Stimulated activated CD4-positive, alpha-beta T cell treated with anti-CD3 and anti-CD28 coated beads, Interleukin-4, amount 100 ng/mL, for 1 hour (primary cell): ENCODE measurements around the gene GPC6.
A peak's percentile ranks its signal among the peaks of the same experiment; 100 is the strongest.

Experiments used
- DNase-seq: peaks from one replicate; pipeline ENCODE4 v3.0.0-alpha.2; 2020

The GPC6 gene

GRCh38 chr13:94344126-94344818 is 1117.7 kb downstream of the GPC6 start:
- no peak for DNase-seq

GRCh38 chr13:94345374-94346195 is 1119.0 kb downstream of the GPC6 start:
- DNase-seq, result no peak

GRCh38 chr13:94346261-94347019 is 1119.8 kb downstream of the GPC6 start:
- DNase-seq, result peak; percentile 26

GRCh38 chr13:94351292-94351990 is 1124.8 kb downstream of the GPC6 start:
- no peak for DNase-seq

DNA sequence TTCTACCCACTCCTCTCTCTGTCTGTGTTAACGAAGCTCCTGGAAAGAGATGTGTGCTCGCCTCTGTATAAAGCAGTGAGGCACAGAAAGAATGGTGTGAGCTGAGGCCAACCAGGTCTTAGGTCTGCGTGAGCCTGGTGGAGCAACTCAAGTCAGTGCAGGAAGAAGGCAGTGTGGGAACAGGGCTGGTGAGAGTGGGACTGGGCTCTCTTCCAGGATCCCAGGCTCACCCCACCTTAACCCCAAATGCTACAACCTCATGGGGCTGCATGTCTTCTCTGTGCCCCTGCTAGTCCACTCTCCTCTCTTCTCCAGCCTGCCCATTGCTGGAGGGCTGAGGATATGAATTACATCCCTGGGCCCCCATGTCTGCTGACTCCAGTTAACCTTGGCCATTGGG is 1125.5 kb downstream of the GPC6 start:
- DNase-seq, result no peak

DNA sequence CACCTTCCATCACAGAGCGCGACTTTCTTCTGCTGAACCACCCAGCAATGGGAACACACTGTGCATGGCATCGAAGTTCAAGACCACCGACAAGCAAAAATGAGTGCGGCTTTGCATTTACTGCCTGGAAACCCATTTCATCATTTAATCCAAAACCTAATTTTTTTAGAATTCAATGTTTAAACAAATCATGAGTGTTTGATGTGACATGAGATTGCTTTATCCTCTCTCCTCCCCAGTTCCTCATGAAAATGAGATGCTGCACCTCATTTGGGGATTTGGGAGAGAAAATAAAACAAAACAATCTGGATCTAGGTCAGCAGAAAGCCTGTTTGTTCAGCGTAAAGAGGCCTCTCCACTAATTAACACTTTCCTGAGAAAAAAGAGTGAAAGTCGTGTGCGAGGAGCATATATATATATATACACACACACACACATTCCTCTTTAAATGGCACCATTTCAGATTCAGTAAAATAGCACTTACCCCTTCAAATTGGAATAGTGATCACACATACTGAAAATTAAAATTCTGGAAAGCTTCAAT is 1126.6 kb downstream of the GPC6 start:
- no peak for DNase-seq

GRCh38 chr13:94359875-94360274 is 1133.3 kb downstream of the GPC6 start:
- DNase-seq, result no peak

DNA sequence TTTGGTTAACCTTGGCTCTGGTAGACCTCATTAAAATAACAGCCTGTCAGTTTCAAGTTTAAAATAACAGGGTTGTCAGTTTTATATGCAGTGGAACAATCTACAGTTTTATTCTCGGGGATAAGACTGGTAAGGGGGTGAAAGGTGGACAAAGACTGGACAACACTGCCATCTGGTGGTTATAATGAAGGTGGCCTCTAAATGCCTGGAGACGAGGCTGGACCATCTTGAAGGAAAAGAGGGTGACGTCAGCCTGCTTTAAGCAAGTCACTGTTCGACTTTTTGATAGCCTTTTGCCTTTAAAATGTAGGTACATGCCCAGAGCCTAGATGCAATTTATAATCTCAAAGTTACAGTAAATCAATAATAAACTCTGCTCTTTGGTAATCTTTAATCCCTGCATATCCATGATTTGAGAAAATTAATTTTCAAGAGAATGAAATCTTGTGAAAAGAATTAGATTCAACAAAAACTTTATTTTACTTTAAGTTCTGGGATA is 1135.9 kb downstream of the GPC6 start:
- peak; percentile 47 for DNase-seq

GRCh38 chr13:94366677-94367076 is 1140.1 kb downstream of the GPC6 start:
- DNase-seq, result no peak

GRCh38 chr13:94369972-94370436 is 1143.4 kb downstream of the GPC6 start:
- DNase-seq, result no peak

- DNase-seq, result no peak
Observed at GRCh38 chr13:94371855-94372254, 1145.2 kb downstream of the GPC6 start.

DNA sequence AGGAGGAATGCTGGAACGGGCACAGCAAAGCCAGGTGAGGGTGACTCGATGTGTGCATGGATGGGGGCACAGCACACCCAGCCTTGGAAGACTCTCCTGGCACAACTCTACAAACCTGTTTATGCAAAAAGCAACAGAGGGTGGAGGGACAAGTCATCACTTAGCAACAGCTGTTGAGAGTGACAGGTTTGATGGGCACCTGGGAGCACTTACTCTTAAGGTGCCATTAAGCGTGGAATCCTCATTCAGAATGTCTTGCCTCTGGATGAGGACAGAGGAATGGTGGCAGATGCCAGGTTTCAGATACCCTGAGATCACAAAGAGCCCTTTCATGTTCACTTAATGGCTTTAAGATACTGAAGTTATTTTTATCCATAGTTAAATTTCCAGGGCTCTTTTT is 1155.9 kb downstream of the GPC6 start:
- DNase-seq, result no peak

GRCh38 chr13:94382960-94383359 is 1156.4 kb downstream of the GPC6 start:
- DNase-seq, result no peak

- DNase-seq, result no peak
Observed at GRCh38 chr13:94384231-94384905, 1157.8 kb downstream of the GPC6 start.

DNA sequence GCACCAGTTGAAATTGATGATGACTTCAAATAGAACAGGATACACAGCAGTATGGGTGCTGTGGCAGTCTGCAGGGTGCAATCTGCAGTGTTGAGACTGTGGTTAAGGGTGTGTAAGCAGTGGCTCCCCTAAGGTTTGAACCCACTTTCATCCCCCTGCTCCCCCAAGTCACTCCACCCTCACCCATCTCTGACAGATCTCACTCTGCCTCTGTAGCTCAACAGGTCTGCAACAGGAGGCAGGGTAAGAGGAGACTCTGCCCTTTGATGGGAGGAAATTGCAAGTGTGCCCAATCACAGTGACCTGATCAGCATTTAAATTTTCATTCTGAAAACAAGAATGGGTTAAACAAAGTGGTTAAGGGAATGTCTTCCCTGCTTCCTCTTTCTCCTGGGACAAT is 1160.4 kb downstream of the GPC6 start:
- DNase-seq, result no peak

- DNase-seq, result no peak
Observed at GRCh38 chr13:94389604-94390351, 1163.2 kb downstream of the GPC6 start.

DNA sequence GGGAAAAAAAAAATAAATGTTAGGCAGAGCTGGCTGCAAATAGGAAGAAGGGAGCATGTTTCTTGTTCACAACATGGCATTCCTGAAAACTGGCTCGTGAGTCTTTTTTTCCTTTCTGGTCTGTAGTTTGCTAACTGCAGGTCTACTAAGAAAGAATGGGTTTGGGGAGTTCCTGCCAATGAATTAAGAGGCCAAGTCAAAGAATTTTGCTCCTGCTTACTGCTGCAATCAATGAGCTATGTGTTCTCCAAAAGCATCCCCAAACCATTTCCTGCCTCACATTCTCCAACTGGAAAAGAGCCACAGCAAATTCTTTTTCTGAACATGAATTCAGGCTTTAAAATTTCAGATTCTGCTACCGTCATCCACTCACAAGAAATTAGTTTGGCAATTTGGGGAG is 1164.3 kb downstream of the GPC6 start:
- no peak for DNase-seq

DNA sequence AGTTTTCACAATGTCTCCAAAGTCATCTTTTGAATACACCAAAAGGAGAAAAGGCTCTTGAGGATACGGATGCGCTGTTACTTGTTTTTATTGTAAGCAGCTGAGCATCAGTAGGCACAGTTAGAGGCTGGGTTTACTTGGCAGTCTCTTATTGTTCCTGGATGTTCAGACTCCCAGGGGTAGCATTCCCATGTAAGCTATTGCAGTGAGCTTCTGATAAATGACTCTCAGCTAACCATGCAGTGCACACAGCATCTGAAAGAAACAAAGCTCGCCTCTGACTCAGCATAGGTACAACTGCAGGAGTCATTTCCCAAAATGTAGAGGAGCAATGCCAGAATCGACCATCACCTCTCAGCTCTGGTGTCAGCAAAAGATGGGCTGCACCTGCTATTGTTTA is 1168.1 kb downstream of the GPC6 start:
- no peak for DNase-seq

DNA sequence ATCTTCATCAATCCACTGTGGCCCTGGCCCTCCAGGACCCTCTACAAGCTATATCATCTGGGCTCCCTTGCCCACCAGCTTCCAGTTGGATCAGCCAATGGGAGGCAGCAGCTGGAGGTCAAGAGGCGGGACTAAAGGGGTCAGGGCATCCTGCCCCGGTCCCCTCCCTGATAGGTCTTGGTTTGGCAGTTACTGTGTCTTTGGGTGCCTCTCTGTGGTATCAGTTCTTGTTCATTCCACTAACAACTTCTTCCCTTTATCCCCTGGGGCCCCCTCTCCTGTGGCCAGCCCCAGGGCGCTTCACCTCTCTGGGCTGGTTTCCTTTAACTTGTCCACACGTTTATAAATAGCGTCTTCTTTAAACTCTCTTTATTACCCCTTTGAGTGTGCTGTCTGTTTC is 1169.3 kb downstream of the GPC6 start:
- no peak for DNase-seq

- DNase-seq, result no peak
Observed at GRCh38 chr13:94399812-94400211, 1173.2 kb downstream of the GPC6 start.

DNA sequence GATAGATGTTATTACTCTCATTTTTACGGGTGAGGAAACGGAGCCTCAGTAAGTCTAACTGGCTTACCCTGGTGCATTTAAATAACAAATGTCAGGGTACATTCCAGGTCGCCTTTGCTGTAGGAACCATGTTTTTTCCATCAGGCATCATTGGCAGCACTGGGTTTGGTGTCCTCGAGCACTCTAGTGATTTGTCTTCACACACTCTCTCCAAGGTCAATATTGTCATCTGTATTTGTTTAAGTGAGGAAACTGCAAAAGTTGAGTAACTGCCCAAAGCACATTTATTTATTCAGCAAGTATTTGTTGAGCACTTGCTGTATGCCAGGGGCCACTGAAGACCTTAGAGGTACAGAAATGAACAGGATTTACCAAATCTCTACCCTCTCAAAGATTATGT is 1174.3 kb downstream of the GPC6 start:
- no peak for DNase-seq
